Amygdala (tissue), 56 donors: ENCODE data around the gene KCNG2.
A peak's percentile ranks its signal among the peaks of the same experiment; 100 is the strongest.

Experiments used
- DNase-seq, 56 donors: peaks; one replicate each; lab custom pipeline; 2025; lab: John Stamatoyannopoulos, UW

Gene KCNG2

GRCh38 chr18:79784071-79784913 lies 13.4 kb upstream of the KCNG2 start:
- no peak for DNase-seq

GRCh38 chr18:79784965-79785770 lies 12.6 kb upstream of the KCNG2 start:
- DNase-seq = no peak

- no peak for DNase-seq
Measured at GRCh38 chr18:79785831-79786230, 11.9 kb upstream of the KCNG2 start.

GRCh38 chr18:79786304-79786703 lies 11.4 kb upstream of the KCNG2 start:
- no peak for DNase-seq

GRCh38 chr18:79786786-79787526 lies 10.8 kb upstream of the KCNG2 start:
- DNase-seq = no peak

- DNase-seq = no peak
Measured at GRCh38 chr18:79787527-79787864, 10.2 kb upstream of the KCNG2 start.

- no peak for DNase-seq
Measured at GRCh38 chr18:79787865-79788733, 9.6 kb upstream of the KCNG2 start.

- DNase-seq = no peak
Measured at GRCh38 chr18:79788734-79789085, 9.0 kb upstream of the KCNG2 start.

- DNase-seq = no peak
Measured at GRCh38 chr18:79789091-79789891, 8.4 kb upstream of the KCNG2 start.

GRCh38 chr18:79789901-79790890 lies 7.5 kb upstream of the KCNG2 start:
- DNase-seq = no peak

GRCh38 chr18:79790996-79791972 lies 6.5 kb upstream of the KCNG2 start:
- peak in 1 of 56 donors; percentile 12 for DNase-seq

GRCh38 chr18:79792096-79792987 lies 5.4 kb upstream of the KCNG2 start:
- no peak for DNase-seq

GRCh38 chr18:79792988-79793355 lies 4.8 kb upstream of the KCNG2 start:
- DNase-seq = peak in 1 of 56 donors; percentile 27

- no peak for DNase-seq
Measured at GRCh38 chr18:79794846-79795245, 2.9 kb upstream of the KCNG2 start.

- no peak for DNase-seq
Measured at GRCh38 chr18:79795446-79795845, 2.3 kb upstream of the KCNG2 start.

- no peak for DNase-seq
Measured at GRCh38 chr18:79796016-79796415, 1.7 kb upstream of the KCNG2 start.
